Body of pancreas (tissue), 4 donors: Measurements from ENCODE around the gene PROM2.

Experiments
- POLR2A ChIP-seq, 3 donors: fragments of 450-650 bp; IDR thresholded peaks; one replicate each; pipeline ENCODE4 v1.6.1; 2016; ENCODE audit warnings: antibody characterized with exemption in 3 of 3, mild to moderate bottlenecking in 2 of 3
- TF ChIP-seq, protein P1 (sequence below), 7 experiments: fragments of 450-650 bp in 4 of 7; fragments of 200-600 bp in 3 of 7; sonication (generic) in 3 of 7; IDR thresholded peaks; one replicate each; pipeline ENCODE4 v1.5.1; 2016 to 2019; ENCODE audit warnings: antibody characterized with exemption in 7 of 7

DNA sequence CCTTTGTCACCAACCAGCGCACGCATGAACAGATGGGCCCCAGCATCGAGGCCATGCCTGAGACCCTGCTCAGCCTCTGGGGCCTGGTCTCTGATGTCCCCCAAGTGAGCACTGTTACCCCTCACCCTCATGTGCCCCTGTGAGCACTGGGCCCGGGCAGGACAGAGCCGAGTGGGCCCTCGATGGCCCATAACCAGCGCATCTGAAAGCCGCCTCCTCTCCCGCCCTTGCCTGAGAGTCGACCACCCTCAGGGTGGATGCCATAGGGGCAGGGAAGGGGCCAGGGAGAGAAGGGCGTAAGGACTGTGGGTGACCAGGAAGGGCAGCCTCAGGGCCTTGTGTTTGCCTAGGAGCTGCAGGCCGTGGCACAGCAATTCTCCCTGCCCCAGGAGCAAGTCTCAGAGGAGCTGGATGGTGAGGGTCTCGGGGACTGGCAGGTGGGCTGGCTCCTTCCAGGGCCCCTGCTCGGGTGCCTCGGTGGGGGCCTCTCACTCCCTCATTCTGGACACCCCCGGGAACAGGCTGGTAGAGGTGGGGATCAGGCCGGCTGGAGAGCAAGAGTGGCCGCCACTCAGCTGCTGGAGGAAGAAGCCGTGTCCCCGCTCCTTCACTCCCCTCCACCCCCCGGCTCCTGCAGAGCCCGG, 2.1 kb downstream of the PROM2 start:
- TF ChIP-seq, protein P1, sequence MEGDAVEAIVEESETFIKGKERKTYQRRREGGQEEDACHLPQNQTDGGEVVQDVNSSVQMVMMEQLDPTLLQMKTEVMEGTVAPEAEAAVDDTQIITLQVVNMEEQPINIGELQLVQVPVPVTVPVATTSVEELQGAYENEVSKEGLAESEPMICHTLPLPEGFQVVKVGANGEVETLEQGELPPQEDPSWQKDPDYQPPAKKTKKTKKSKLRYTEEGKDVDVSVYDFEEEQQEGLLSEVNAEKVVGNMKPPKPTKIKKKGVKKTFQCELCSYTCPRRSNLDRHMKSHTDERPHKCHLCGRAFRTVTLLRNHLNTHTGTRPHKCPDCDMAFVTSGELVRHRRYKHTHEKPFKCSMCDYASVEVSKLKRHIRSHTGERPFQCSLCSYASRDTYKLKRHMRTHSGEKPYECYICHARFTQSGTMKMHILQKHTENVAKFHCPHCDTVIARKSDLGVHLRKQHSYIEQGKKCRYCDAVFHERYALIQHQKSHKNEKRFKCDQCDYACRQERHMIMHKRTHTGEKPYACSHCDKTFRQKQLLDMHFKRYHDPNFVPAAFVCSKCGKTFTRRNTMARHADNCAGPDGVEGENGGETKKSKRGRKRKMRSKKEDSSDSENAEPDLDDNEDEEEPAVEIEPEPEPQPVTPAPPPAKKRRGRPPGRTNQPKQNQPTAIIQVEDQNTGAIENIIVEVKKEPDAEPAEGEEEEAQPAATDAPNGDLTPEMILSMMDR (IDR thresholded peaks at IDR 0.05): no peak
- TF ChIP-seq POLR2A (IDR thresholded peaks at IDR 0.05): no peak
